Fibroblast of lung (primary cell): ENCODE results near the gene DIO3. TPM values are rescaled to one million over a fixed set of nuclear protein-coding genes. Genes with fewer than 3 reads are reported as not detected.

Experiments
- DNase-seq, 2 donors: peaks; one replicate each; pipeline versions ENCODE4 v3.0.0 to v3.0.0-alpha.2; 2010; ENCODE audit warnings: low read depth in 2 of 2
- H2AFZ ChIP-seq: 2 replicates; pipeline ENCODE4 v1.5.1; 2012; ENCODE audit warnings: low read length, control low read depth, inconsistent platforms
- H3K27ac ChIP-seq: 2 replicates; pipeline ENCODE4 v1.5.1; 2011; ENCODE audit warnings: low read length, control low read depth; ENCODE audit not compliant: insufficient read depth
- H3K27me3 ChIP-seq: 2 replicates; pipeline ENCODE4 v1.5.1; 2011; ENCODE audit warnings: mild to moderate bottlenecking, low read length; ENCODE audit not compliant: control insufficient read depth, insufficient read depth
- H3K36me3 ChIP-seq: 2 replicates; pipeline ENCODE4 v1.5.1; 2011; ENCODE audit warnings: low read length; ENCODE audit not compliant: control insufficient read depth, insufficient read depth
- H3K4me1 ChIP-seq: 2 replicates; pipeline ENCODE4 v1.5.1; 2011; ENCODE audit warnings: low read length; ENCODE audit not compliant: control insufficient read depth, insufficient read depth; ENCODE audit errors: extremely low read depth
- H3K4me2 ChIP-seq: 2 replicates; pipeline ENCODE4 v1.5.1; 2011; ENCODE audit warnings: low read length, control low read depth; ENCODE audit not compliant: insufficient read depth; ENCODE audit errors: extremely low read depth
- H3K4me3 ChIP-seq, 4 experiments: fragments of 200-600 bp in 1 of 4; sonication (generic) in 1 of 4; replicated peaks in 1 of 4; 2 replicates each; pipeline ENCODE4 v1.5.1; 2011 to 2016; ENCODE audit warnings: low read length in 4 of 4, low read depth in 3 of 4, mild to moderate bottlenecking in 3 of 4, control low read depth in 2 of 4, inconsistent platforms in 1 of 4, mixed read lengths in 1 of 4; ENCODE audit not compliant: insufficient read depth in 1 of 4; ENCODE audit errors: control extremely low read depth in 1 of 4
- H3K79me2 ChIP-seq: 2 replicates; pipeline ENCODE4 v1.5.1; 2012; ENCODE audit warnings: mild to moderate bottlenecking, low read length, inconsistent platforms; ENCODE audit not compliant: control insufficient read depth, insufficient read depth
- H3K9ac ChIP-seq: 2 replicates; pipeline ENCODE4 v1.5.1; 2011; ENCODE audit warnings: mild to moderate bottlenecking, low read length, control low read depth; ENCODE audit not compliant: insufficient read depth
- H3K9me3 ChIP-seq: 2 replicates; pipeline ENCODE4 v1.5.1; 2012; ENCODE audit warnings: low read depth, low read length; ENCODE audit not compliant: control insufficient read depth, insufficient read depth
- H4K20me1 ChIP-seq: 2 replicates; pipeline ENCODE4 v1.5.1; 2011; ENCODE audit warnings: low read length; ENCODE audit not compliant: control insufficient read depth, insufficient read depth; ENCODE audit errors: extremely low read depth
- EZH2 ChIP-seq: IDR thresholded peaks from 2 replicates; pipeline ENCODE4 v1.5.1; 2012; ENCODE audit warnings: low read length, control low read depth, mild to moderate bottlenecking; ENCODE audit errors: missing control alignments
- polyA plus RNA-seq, 2 donors: library from polyadenylated mRNA; depleted of rRNA in 1 of 2; stranded (reverse) in 1 of 2; unstranded in 1 of 2; fragments of >200 nt; gene quantifications; 2 replicates each; pipeline ENCODE4 v1.2.1, GENCODE V29; 2011 to 2012; ENCODE audit warnings: missing spikeins in 1 of 2
- total RNA-seq: library from RNA; depleted of rRNA; stranded (reverse); fragments of >200 nt; gene quantifications from 2 replicates; pipeline ENCODE4 v1.2.1, GENCODE V29; 2014
- TF ChIP-seq, protein P1 (sequence below), 2 donors: IDR thresholded peaks in 1 of 2; conservative IDR thresholded peaks in 1 of 2; 1 replicate in 1 of 2; 2 replicates in 1 of 2; pipeline ENCODE4 v1.5.1; 2011 to 2012; ENCODE audit warnings: low read length in 2 of 2, control low read depth in 1 of 2, inconsistent platforms in 1 of 2, low read depth in 1 of 2, mild to moderate bottlenecking in 1 of 2

The DIO3 gene
- total and polyA plus RNA-seq, 2 donors (not counting 1 experiment from before 2014, with no cell fraction given), result 0.17 TPM; not detected in 1

DNA sequence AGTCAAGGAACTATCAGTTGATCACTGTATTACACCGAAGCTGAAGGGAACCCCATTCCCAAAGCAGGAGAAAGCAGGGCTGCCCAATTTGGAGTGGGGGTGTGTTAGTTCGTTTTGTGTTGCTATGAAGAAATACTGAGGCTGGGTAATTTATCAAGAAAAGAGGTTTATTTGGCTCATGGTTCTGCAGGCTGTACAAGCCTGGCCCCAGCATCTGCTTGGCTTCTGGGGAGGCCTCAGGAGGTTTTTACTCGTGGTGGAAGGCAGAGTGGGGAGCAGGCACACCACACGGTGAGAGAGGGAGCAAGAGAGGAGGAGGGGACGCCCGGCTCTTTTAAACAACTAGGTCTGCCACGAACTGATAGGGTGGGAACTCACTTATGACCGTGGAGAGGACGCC, 16.7 kb upstream of the DIO3 start:
- no peak for TF ChIP-seq EZH2
- TF ChIP-seq, protein P1, sequence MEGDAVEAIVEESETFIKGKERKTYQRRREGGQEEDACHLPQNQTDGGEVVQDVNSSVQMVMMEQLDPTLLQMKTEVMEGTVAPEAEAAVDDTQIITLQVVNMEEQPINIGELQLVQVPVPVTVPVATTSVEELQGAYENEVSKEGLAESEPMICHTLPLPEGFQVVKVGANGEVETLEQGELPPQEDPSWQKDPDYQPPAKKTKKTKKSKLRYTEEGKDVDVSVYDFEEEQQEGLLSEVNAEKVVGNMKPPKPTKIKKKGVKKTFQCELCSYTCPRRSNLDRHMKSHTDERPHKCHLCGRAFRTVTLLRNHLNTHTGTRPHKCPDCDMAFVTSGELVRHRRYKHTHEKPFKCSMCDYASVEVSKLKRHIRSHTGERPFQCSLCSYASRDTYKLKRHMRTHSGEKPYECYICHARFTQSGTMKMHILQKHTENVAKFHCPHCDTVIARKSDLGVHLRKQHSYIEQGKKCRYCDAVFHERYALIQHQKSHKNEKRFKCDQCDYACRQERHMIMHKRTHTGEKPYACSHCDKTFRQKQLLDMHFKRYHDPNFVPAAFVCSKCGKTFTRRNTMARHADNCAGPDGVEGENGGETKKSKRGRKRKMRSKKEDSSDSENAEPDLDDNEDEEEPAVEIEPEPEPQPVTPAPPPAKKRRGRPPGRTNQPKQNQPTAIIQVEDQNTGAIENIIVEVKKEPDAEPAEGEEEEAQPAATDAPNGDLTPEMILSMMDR (conservative IDR thresholded peaks at IDR 0.05 in 1 of 2, IDR thresholded peaks at IDR 0.05 in 1 of 2; ENCODE audit: low read depth in 1 of 2, low read length in 2 of 2), result no peak
- no peaks in the 10 kb centered on the region for H3K36me3 ChIP-seq
- no peaks in the 10 kb centered on the region for H3K27me3 ChIP-seq
- H3K4me2 ChIP-seq, result no peak overlapping the region
- no peaks in the 10 kb centered on the region for H3K9me3 ChIP-seq
- no peak overlapping the region for H3K27ac ChIP-seq
- H4K20me1 ChIP-seq, result no peaks in the 10 kb centered on the region
- no peak overlapping the region for H3K9ac ChIP-seq
- no peaks in the 10 kb centered on the region for H3K4me1 ChIP-seq
- no peak for DNase-seq
- H3K4me3 ChIP-seq, result no peak overlapping the region
- H2AFZ ChIP-seq, result no peak overlapping the region
- H3K79me2 ChIP-seq, result no peaks in the 10 kb centered on the region

DNA sequence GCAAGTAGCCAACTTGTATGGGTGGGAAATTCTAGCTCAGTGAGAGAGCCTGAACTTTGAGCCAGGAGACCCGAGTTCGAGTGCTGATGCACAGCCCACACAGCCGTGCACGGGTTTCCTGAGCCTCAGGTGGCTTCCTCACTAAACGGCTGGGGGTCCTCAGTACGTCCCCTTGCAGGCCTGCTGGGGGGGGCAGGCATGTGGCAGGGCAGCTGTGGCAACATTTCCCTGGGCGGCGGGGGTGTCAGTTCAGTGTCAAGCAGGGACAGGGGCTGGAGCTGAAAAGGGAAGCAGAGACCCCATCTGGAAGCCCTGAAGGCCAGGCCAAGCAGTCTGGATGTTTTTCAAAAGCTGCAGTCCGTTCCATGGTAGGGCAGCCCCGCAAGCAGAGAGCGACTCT, 14.6 kb upstream of the DIO3 start:
- Histone ChIP-seq H3K9ac (no peak overlapping the region), H3K79me2 (no peaks in the 10 kb centered on the region), H4K20me1 (no peaks in the 10 kb centered on the region), H3K27me3 (no peaks in the 10 kb centered on the region), H3K4me1 (no peaks in the 10 kb centered on the region), H2AFZ (no peak overlapping the region), H3K27ac (no peak overlapping the region), H3K4me2 (no peak overlapping the region), H3K9me3 (no peaks in the 10 kb centered on the region), H3K4me3 (no peak overlapping the region), H3K36me3 (no peaks in the 10 kb centered on the region)
- TF ChIP-seq EZH2, result no peak
- TF ChIP-seq, protein P1 (conservative IDR thresholded peaks at IDR 0.05 in 1 of 2, IDR thresholded peaks at IDR 0.05 in 1 of 2; ENCODE audit: low read depth in 1 of 2, low read length in 2 of 2), result no peak
- DNase-seq, result no peak

DNA sequence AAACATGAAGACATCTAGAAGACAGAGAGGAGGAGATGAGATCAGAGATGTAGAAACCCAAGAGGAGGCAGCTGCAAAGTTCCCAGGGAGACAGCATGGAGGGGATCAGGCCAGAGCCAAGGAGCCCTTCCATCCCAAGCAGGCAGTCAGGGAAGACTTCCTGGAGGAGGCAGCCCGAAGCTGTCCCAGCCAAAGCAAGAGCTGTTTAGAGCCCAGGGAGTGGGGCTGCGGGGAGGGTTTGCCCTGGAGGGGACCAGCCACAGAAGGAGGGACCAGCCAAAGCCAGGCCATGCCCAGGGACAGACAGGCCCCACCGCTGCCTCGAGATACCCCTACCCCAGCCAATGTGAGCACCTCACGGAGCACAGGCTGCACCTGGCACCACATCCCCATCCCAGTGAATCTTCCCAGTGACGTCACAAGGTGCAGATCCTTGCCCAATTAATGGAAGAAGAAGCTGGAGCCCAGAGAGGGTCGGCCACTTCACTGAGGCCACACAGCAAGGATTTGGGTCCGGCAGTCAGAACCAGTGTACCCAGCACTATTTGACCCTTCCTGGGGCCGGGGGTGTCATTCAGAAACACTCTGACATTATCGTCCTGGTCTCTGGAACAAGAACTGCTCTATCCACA, 14.1 kb upstream of the DIO3 start:
- no peak overlapping the region for H3K4me3 ChIP-seq
- DNase-seq, result no peak

More for the DNA sequence above, 14.1 kb upstream of the DIO3 start:
- Histone ChIP-seq H3K27ac (no peak overlapping the region), H4K20me1 (no peaks in the 10 kb centered on the region), H3K9ac (no peak overlapping the region), H3K27me3 (no peaks in the 10 kb centered on the region), H3K9me3 (no peaks in the 10 kb centered on the region), H3K4me2 (no peak overlapping the region), H2AFZ (no peak overlapping the region), H3K79me2 (no peaks in the 10 kb centered on the region), H3K4me1 (no peaks in the 10 kb centered on the region), H3K36me3 (no peaks in the 10 kb centered on the region)
- TF ChIP-seq, protein P1 (conservative IDR thresholded peaks at IDR 0.05 in 1 of 2, IDR thresholded peaks at IDR 0.05 in 1 of 2; ENCODE audit: low read depth in 1 of 2, low read length in 2 of 2), result no peak
- TF ChIP-seq EZH2, result no peak
